Fibroblast of lung (primary cell): ENCODE data around the gene SPATC1L. TPM values are rescaled to one million over a fixed set of nuclear protein-coding genes. Genes with fewer than 3 reads are reported as not detected.

ENCODE experiments used
- DNase-seq, 2 donors: peaks; one replicate each; pipeline versions ENCODE4 v3.0.0 to v3.0.0-alpha.2; 2010; ENCODE audit warnings: low read depth in 2 of 2
- H2AFZ ChIP-seq: 2 replicates; pipeline ENCODE4 v1.5.1; 2012; ENCODE audit warnings: low read length, control low read depth, inconsistent platforms
- H3K27ac ChIP-seq: 2 replicates; pipeline ENCODE4 v1.5.1; 2011; ENCODE audit warnings: low read length, control low read depth; ENCODE audit not compliant: insufficient read depth
- H3K27me3 ChIP-seq: 2 replicates; pipeline ENCODE4 v1.5.1; 2011; ENCODE audit warnings: mild to moderate bottlenecking, low read length; ENCODE audit not compliant: control insufficient read depth, insufficient read depth
- H3K36me3 ChIP-seq: 2 replicates; pipeline ENCODE4 v1.5.1; 2011; ENCODE audit warnings: low read length; ENCODE audit not compliant: control insufficient read depth, insufficient read depth
- H3K4me1 ChIP-seq: 2 replicates; pipeline ENCODE4 v1.5.1; 2011; ENCODE audit warnings: low read length; ENCODE audit not compliant: control insufficient read depth, insufficient read depth; ENCODE audit errors: extremely low read depth
- H3K4me2 ChIP-seq: 2 replicates; pipeline ENCODE4 v1.5.1; 2011; ENCODE audit warnings: low read length, control low read depth; ENCODE audit not compliant: insufficient read depth; ENCODE audit errors: extremely low read depth
- H3K4me3 ChIP-seq, 4 experiments: fragments of 200-600 bp in 1 of 4; sonication (generic) in 1 of 4; replicated peaks in 1 of 4; 2 replicates each; pipeline ENCODE4 v1.5.1; 2011 to 2016; ENCODE audit warnings: low read length in 4 of 4, low read depth in 3 of 4, mild to moderate bottlenecking in 3 of 4, control low read depth in 2 of 4, inconsistent platforms in 1 of 4, mixed read lengths in 1 of 4; ENCODE audit not compliant: insufficient read depth in 1 of 4; ENCODE audit errors: control extremely low read depth in 1 of 4
- H3K79me2 ChIP-seq: 2 replicates; pipeline ENCODE4 v1.5.1; 2012; ENCODE audit warnings: mild to moderate bottlenecking, low read length, inconsistent platforms; ENCODE audit not compliant: control insufficient read depth, insufficient read depth
- H3K9ac ChIP-seq: 2 replicates; pipeline ENCODE4 v1.5.1; 2011; ENCODE audit warnings: mild to moderate bottlenecking, low read length, control low read depth; ENCODE audit not compliant: insufficient read depth
- H3K9me3 ChIP-seq: 2 replicates; pipeline ENCODE4 v1.5.1; 2012; ENCODE audit warnings: low read depth, low read length; ENCODE audit not compliant: control insufficient read depth, insufficient read depth
- H4K20me1 ChIP-seq: 2 replicates; pipeline ENCODE4 v1.5.1; 2011; ENCODE audit warnings: low read length; ENCODE audit not compliant: control insufficient read depth, insufficient read depth; ENCODE audit errors: extremely low read depth
- EZH2 ChIP-seq: IDR thresholded peaks from 2 replicates; pipeline ENCODE4 v1.5.1; 2012; ENCODE audit warnings: low read length, control low read depth, mild to moderate bottlenecking; ENCODE audit errors: missing control alignments
- polyA plus RNA-seq, 2 donors: library from polyadenylated mRNA; depleted of rRNA in 1 of 2; stranded (reverse) in 1 of 2; unstranded in 1 of 2; fragments of >200 nt; gene quantifications; 2 replicates each; pipeline ENCODE4 v1.2.1, GENCODE V29; 2011 to 2012; ENCODE audit warnings: missing spikeins in 1 of 2
- total RNA-seq: library from RNA; depleted of rRNA; stranded (reverse); fragments of >200 nt; gene quantifications from 2 replicates; pipeline ENCODE4 v1.2.1, GENCODE V29; 2014
- TF ChIP-seq, protein P1 (sequence below), 2 donors: IDR thresholded peaks in 1 of 2; conservative IDR thresholded peaks in 1 of 2; 1 replicate in 1 of 2; 2 replicates in 1 of 2; pipeline ENCODE4 v1.5.1; 2011 to 2012; ENCODE audit warnings: low read length in 2 of 2, control low read depth in 1 of 2, inconsistent platforms in 1 of 2, low read depth in 1 of 2, mild to moderate bottlenecking in 1 of 2

The SPATC1L gene
- total and polyA plus RNA-seq, 2 donors (not counting 1 experiment from before 2014, with no cell fraction given) = 2.9 to 9.6 TPM

DNA sequence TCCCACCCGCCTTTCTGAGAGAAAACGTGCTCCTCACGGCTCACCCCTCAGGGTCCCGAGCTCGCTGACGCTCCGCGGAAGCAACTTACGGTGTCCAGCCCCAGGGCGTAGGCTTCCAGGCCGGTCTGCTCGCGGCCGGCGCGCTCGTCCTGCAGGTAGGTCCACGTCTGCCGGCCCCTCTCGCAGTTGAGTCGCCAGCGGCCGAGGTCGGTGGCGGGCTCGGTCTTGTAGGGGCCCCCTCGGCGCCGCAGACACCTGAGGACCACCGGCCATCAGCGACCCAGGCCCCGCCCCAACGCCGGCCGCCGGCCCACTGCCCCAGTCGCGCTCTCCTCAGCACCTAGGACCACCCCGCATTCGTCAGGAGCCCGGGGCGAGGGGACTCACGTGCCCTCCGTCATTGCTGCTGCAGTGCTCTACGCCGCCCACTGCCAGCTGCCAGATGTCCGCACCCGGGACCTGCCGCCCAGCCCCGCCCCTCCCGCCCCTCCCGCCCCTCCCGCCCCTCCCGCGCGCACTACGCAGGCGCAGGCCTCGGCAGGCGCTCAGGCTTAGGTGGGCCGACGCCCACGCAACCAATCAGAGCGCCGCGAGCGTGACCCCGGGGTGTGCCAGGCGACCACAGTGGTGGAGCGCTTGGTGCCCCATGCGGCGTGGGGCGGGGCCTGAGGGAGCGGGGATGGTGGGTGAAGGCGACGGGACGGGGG, 44.2 kb upstream of the SPATC1L start, which contains the start of gene LSS:
TSS of gene LSS (minus strand) at position 430 of the 707 bp plus-strand sequence. CDS start at position 401, 29 bp downstream.
- H3K79me2 ChIP-seq = peaks cover 46% of the 10 kb centered on the region
- peak within 1 kb of the TSS; percentile 80 to 98 (median 86) for H3K4me3 ChIP-seq
- no peaks in the 10 kb centered on the region for H4K20me1 ChIP-seq
- DNase-seq = peak; percentile 97 to 99
- no peaks in the 10 kb centered on the region for H3K9me3 ChIP-seq
- TF ChIP-seq, protein P1, sequence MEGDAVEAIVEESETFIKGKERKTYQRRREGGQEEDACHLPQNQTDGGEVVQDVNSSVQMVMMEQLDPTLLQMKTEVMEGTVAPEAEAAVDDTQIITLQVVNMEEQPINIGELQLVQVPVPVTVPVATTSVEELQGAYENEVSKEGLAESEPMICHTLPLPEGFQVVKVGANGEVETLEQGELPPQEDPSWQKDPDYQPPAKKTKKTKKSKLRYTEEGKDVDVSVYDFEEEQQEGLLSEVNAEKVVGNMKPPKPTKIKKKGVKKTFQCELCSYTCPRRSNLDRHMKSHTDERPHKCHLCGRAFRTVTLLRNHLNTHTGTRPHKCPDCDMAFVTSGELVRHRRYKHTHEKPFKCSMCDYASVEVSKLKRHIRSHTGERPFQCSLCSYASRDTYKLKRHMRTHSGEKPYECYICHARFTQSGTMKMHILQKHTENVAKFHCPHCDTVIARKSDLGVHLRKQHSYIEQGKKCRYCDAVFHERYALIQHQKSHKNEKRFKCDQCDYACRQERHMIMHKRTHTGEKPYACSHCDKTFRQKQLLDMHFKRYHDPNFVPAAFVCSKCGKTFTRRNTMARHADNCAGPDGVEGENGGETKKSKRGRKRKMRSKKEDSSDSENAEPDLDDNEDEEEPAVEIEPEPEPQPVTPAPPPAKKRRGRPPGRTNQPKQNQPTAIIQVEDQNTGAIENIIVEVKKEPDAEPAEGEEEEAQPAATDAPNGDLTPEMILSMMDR (conservative IDR thresholded peaks at IDR 0.05 in 1 of 2, IDR thresholded peaks at IDR 0.05 in 1 of 2; ENCODE audit: low read depth in 1 of 2, low read length in 2 of 2) = no peak
- TF ChIP-seq EZH2 = no peak
- no peaks in the 10 kb centered on the region for H3K27me3 ChIP-seq
- peak within 1 kb of the TSS; percentile 74 for H2AFZ ChIP-seq
- H3K36me3 ChIP-seq = peaks cover 2% of the 10 kb centered on the region
- H3K9ac ChIP-seq = peak within 1 kb of the TSS; percentile 90
- peak within 1 kb of the TSS; percentile 96 for H3K4me2 ChIP-seq
- peaks cover 9% of the 10 kb centered on the region for H3K4me1 ChIP-seq
- H3K27ac ChIP-seq = peak within 1 kb of the TSS; percentile 88

DNA sequence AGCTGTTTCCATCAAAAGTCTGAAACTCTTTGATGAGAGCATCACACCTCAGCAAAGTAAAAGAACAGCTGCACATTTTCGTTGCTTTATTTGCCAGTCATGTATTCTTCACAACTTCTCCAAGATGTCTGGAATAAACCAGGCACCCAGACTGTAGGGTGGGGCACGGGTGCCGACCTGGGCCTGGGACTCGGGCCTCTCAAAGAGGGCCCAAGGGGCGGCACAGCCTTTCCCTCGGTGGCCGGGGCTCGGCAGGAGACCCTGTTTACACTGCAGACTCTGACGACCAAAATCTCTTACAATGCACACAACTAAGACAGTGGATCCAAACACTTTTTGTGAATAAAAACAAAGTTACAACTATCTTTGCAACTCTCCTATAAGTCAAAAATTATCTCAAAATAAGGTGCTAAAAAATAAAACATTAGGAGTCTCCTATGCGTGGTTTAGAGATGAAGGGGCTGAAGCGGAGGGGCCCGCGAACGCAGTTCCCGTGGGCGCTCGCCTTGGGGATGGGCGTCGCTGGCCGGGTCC, 43.6 kb upstream of the SPATC1L start:
- DNase-seq = no peak
- H4K20me1 ChIP-seq = no peaks in the 10 kb centered on the region
- TF ChIP-seq, protein P1 (conservative IDR thresholded peaks at IDR 0.05 in 1 of 2, IDR thresholded peaks at IDR 0.05 in 1 of 2; ENCODE audit: low read depth in 1 of 2, low read length in 2 of 2) = no peak
- TF ChIP-seq EZH2 = no peak
- peak overlapping the region; percentile 80 to 98 (median 86) for H3K4me3 ChIP-seq
- no peak overlapping the region for H2AFZ ChIP-seq
- H3K4me2 ChIP-seq = peak overlapping the region; percentile 96
- peaks cover 9% of the 10 kb centered on the region for H3K4me1 ChIP-seq
- H3K79me2 ChIP-seq = peaks cover 51% of the 10 kb centered on the region
- H3K27me3 ChIP-seq = no peaks in the 10 kb centered on the region
- peaks cover 3% of the 10 kb centered on the region for H3K36me3 ChIP-seq
- H3K9ac ChIP-seq = peak overlapping the region; percentile 90
- H3K27ac ChIP-seq = peak overlapping the region; percentile 88
- no peaks in the 10 kb centered on the region for H3K9me3 ChIP-seq

DNA sequence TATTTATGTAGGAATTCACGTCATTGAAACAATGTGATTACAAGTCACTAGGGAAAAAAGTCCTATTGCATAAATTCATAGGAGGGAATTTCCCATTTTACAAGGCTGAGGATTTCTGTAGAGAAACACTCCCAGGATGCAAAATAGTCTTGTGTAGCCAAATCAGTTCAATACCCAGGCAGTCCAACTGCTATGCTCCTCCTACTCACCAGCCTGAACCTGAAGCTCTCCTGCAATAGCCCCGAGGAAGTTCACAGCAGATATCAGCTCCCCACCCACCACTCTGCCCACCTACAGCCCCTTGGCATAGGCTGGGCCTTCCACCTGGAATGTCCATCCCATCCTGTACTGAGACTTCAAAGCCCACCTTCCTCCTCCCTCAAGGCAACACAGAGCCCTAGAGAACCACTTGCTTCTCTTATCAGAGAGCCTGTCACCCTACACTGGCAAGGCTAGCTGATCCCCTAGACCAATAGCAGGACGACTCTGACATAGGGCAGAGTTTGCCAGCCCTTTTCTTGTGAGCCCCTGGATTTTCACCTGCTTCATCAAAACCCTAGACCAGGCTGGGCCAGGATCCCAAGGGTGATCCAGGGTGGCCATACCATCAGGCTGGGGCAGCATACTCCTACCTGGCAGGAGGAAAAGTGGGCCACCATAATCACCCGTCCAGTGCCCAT, 42.8 kb upstream of the SPATC1L start:
- Histone ChIP-seq H3K4me3 (peak overlapping the region; percentile 80 to 98 (median 86)), H3K4me2 (peak overlapping the region; percentile 96), H4K20me1 (no peaks in the 10 kb centered on the region), H2AFZ (no peak overlapping the region), H3K36me3 (peaks cover 10% of the 10 kb centered on the region), H3K4me1 (peaks cover 9% of the 10 kb centered on the region), H3K9me3 (no peaks in the 10 kb centered on the region), H3K79me2 (peaks cover 59% of the 10 kb centered on the region), H3K27ac (peak overlapping the region; percentile 62), H3K27me3 (no peaks in the 10 kb centered on the region), H3K9ac (peak overlapping the region; percentile 41)
- TF ChIP-seq, protein P1 (conservative IDR thresholded peaks at IDR 0.05 in 1 of 2, IDR thresholded peaks at IDR 0.05 in 1 of 2; ENCODE audit: low read depth in 1 of 2, low read length in 2 of 2) = no peak
- no peak for TF ChIP-seq EZH2
- DNase-seq = peak; percentile 27 to 60
